Activated naive CD4-positive, alpha-beta T cell treated with anti-CD3 and anti-CD28 coated beads for 36 hours (primary cell): ENCODE measurements around the gene ADAP1. TPM values are rescaled to one million over a fixed set of nuclear protein-coding genes. Genes with fewer than 3 reads are reported as not detected.
"Not testable (repeated sequence)": the region's sequence is repeated elsewhere in the genome, so short reads cannot be mapped to it uniquely, and the experiment has no call there.

Source experiments
- CTCF ChIA-PET: fragments of 350-600 bp; sonication (Branson Sonifier 250); formaldehyde crosslinking; loops from one replicate; lab custom pipeline; 2021; ENCODE audit warnings: antibody characterized with exemption; lab: Charles Lee
- DNase-seq: peaks from one replicate; pipeline ENCODE4 v3.0.0-alpha.2; 2020
- H3K27ac Mint-ChIP-seq: one replicate; pipeline ENCODE4 v1.8.0; 2021; ENCODE audit warnings: mild to moderate bottlenecking, mixed read lengths
- H3K27me3 Mint-ChIP-seq: one replicate; pipeline ENCODE4 v1.8.0; 2021; ENCODE audit warnings: low read depth, mixed read lengths
- H3K36me3 Mint-ChIP-seq: one replicate; pipeline ENCODE4 v1.8.0; 2021; ENCODE audit warnings: low read depth, mixed read lengths
- H3K4me1 Mint-ChIP-seq: one replicate; pipeline ENCODE4 v1.8.0; 2021; ENCODE audit warnings: low read depth, mixed read lengths
- H3K4me3 Mint-ChIP-seq: one replicate; pipeline ENCODE4 v1.8.0; 2021; ENCODE audit warnings: mild to moderate bottlenecking, moderate library complexity, mixed read lengths
- H3K9me3 Mint-ChIP-seq: one replicate; pipeline ENCODE4 v1.8.0; 2021; ENCODE audit warnings: mixed read lengths
- intact Hi-C: fragments of 100-400 bp; cut with micrococcal nuclease; formaldehyde crosslinking; loops from one replicate; pipeline ENCODE4 v1.15.1; 2023
- total RNA-seq, 2 experiments: library from RNA; stranded (reverse); gene quantifications; one replicate each; pipeline ENCODE4 v1.2.3, GENCODE V29; 2021

ADAP1 gene
- total RNA-seq, 2 experiments from 2014 or later, result 8.0 to 9.9 TPM

DNA sequence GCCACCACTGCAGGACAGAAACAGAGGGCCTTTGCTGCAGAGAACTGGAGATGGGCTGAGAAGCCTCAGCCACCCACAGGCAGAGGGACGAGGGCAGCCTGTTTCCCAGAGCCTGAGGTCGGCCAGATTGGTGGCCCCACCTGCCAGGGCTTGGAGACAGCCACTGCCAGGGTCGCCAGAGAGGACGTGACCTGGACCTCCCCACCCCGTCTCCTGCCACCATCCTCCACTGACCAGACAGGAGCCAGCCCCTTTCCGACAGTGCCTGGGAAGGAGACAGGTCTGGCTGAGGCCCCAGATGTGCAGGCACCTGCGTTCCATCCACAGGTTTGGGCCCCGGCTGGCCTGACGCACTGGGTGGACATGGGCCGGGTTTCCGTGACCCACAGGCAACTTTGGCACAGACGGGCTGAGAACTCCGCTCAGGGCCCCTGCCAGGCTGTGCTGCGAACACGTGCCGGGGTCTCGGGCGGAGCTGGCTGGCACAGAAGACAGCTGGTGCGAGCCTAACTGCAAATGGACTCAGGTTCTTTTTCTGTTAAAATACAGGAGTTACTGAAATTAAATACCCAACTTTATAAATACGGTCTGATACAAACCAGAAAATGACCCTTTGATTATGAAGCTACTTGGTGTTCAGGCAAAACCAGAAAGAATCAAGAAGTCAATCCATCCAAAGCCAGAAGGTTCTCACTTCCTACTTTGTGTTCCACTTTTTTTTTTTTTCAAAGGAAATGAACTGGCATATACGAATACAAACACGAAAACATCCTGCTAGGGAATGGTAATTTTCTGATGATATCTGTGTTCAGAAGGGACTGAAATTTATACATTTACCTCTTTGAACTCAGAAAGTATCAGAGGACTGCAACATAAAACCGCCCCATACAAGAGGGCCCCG, 14.0 kb upstream of the ADAP1 start:
- Mint-ChIP-seq H3K4me1 (peaks cover 42% of the 10 kb centered on the region), H3K9me3 (no peaks in the 10 kb centered on the region), H3K4me3 (no peak overlapping the region), H3K27ac (no peak overlapping the region), H3K27me3 (peaks cover 2% of the 10 kb centered on the region), H3K36me3 (peaks cover 23% of the 10 kb centered on the region)
- CTCF ChIA-PET, result no interaction called here
- no peak for DNase-seq
- intact Hi-C loops, result no loop called here

DNA sequence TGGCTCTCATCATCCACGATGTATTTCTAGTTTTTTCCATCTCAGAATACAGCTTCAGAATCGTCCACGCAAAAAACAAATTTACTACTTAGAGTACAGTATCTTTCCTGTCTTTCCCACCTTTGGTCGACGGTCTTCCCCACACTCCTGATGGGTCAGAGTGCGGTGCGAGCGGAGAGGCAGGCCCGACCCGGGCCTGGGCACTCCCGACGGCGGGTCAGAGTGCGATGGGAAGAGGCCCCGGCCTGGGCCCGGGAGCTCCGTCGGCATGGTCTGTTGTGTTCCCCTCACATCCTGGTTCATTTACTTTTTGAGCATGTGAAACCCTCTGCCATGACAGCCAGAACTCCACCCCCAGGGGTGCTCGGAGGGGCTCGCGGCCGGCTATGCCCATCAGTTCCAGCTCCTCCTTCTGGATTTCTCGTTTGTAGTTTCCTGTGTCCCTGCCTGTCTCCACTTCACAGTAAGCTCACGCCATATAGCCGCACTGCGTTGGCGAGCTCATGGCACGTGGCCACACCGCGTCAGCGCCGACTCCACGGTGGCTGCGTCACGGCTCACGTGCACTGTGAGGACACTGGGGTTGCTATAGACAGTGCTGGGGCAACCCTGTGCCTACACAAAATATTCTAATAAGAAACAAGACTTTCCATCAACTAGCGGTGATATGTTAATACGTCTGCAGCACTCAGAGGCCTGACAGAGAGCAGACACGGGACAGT, 13.0 kb upstream of the ADAP1 start:
- intact Hi-C loops, result no loop called here
- CTCF ChIA-PET, result interaction anchor here (1.7 kb wide), 1 partner anchor 59 kb away, joined by 4 read pairs; no protein-coding TSS in a partner anchor
- Mint-ChIP-seq H3K27ac (no peak overlapping the region), H3K36me3 (peaks cover 16% of the 10 kb centered on the region), H3K4me3 (no peak overlapping the region), H3K9me3 (no peaks in the 10 kb centered on the region), H3K4me1 (peaks cover 36% of the 10 kb centered on the region), H3K27me3 (peaks cover 2% of the 10 kb centered on the region)
- DNase-seq, result no peak

DNA sequence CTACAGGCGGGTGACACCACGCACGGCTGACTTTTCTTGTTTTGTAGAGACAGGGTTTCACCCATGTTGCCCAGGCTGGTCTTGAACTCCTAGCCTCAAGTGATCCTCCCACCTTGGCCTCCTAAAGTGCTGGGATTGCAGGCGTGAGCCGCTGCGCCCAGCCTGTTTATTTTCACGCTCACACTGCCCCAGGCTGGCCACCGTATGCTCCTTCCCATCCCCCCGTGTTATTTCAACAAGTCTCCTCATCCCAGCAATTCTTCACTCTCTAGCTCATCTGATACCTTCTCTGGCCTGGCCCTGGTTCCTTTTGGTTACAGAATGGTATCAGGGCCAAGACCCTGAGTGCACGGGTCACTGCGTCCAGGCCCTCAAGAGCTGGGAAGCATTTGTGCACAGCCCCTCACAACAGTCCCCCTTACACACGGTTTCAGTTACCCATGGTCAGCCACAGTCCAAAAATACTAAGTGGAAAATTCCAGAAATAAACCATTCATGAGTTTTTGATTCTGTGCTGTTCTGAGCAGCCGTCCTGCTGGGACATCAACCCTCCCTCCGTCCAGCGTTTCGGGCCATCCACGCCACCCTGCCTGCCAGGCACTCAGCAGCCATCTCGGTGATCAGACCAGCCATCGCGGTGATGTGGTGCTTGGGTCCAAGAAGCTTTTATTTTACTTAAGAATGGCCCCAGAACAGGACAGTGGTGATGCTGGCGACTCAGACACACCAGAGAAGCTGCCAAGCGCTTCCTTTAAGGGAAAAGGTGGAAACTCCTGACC, 12.0 kb upstream of the ADAP1 start:
- intact Hi-C loops, result no loop called here
- Mint-ChIP-seq H3K36me3 (peaks cover 11% of the 10 kb centered on the region), H3K4me1 (peaks cover 28% of the 10 kb centered on the region), H3K27ac (no peak overlapping the region), H3K4me3 (no peak overlapping the region), H3K27me3 (peaks cover 2% of the 10 kb centered on the region), H3K9me3 (peaks cover 1% of the 10 kb centered on the region)
- no peak for DNase-seq
- CTCF ChIA-PET, result interaction anchor here (1.7 kb wide), 1 partner anchor 58 kb away, joined by 4 read pairs; no protein-coding TSS in a partner anchor

DNA sequence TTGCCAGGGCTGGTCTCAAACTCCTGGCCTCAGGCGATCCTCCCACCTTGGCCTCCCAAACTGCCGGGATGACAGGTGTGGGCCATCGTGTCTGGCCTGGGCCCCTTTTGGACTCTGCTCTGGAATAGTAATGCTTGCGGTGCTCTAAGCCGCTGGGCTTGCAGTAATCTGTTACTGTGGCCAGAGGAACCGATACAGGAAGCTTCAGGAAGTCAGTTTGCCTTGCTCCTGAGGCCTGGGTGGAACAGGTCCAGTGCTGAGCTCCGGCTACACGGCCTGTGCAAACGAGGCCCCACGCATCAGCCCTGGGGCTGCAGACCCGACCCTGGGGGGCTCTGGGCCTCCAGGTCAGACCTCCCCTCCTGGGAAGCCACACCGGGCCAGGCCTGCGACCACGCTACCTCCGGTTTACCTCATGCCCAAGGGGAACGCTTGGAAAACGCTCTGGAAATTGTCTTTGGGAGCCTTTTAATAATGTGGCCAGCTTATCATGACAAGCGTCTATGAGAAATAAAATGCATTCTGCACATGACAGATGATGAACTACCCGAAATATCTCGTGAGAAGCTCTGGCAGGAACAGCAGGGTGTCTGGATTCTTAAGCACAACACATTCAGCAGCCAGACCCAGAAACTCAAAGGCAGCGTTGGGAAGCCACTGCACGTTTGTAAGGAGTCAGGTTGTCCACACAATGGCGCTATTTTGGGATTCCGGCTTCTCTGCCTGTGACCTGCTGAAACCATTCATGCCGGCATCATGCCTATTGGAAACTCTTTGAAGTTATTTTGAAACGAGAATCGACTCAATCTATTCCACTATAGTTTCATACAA, 10.1 kb upstream of the ADAP1 start:
- H3K36me3 Mint-ChIP-seq, result peaks cover 4% of the 10 kb centered on the region
- H3K9me3 Mint-ChIP-seq, result peaks cover 1% of the 10 kb centered on the region
- H3K27ac Mint-ChIP-seq, result no peak overlapping the region
- intact Hi-C loops, result no loop called here
- H3K4me3 Mint-ChIP-seq, result no peak overlapping the region
- peaks cover 2% of the 10 kb centered on the region for H3K27me3 Mint-ChIP-seq
- H3K4me1 Mint-ChIP-seq, result peaks cover 22% of the 10 kb centered on the region
- no peak for DNase-seq
- CTCF ChIA-PET, result interaction anchor here (0.7 kb wide), 1 partner anchor 52 kb away, joined by 3 read pairs; no protein-coding TSS in a partner anchor

DNA sequence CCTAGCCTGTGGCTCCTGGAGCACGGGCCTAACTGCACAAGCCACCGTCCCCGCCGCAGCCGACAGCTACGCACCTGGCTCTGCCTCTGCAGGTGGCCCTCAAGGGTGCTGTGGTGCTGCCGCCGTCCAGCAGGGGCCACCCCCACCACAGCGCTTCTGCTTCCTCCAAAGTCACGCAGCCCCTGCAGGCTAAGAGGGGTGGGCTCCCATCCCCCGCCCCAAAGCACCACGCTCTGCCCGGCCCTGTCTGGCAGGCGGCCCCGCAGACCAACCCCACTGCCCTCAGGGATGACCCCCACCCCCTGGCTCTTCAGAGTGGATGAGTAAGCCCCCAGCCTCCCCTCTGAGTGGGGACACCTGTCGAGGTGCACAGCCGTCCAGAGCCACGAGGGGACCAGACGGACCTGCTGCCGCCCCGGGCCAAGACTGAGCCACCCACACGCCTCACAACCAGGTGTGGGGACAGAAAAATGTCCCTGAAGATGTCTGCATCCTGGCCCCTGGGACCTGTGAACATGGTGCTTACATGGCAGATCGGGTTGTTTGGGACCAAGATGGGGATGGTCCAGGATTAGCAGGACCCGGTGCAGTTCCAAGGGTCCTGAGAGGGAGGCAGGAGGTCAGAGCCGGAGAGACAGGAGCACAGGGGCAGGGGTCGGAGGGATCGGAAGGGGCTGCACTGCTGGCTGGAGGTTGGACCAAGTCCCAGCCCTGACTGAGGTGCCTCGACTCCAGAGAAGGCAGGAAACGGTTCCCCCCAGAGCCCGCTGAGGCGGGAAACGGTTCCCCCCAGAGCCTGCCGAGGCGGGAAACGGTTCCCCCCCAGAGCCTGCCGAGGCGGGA, 9.0 kb upstream of the ADAP1 start:
- CTCF ChIA-PET, result no interaction called here
- no peak overlapping the region for H3K4me3 Mint-ChIP-seq
- peaks cover 22% of the 10 kb centered on the region for H3K4me1 Mint-ChIP-seq
- no peak overlapping the region for H3K27ac Mint-ChIP-seq
- peaks cover 2% of the 10 kb centered on the region for H3K27me3 Mint-ChIP-seq
- peak; percentile 25 for DNase-seq
- intact Hi-C loops, result no loop called here
- peaks cover 1% of the 10 kb centered on the region for H3K9me3 Mint-ChIP-seq
- peaks cover 3% of the 10 kb centered on the region for H3K36me3 Mint-ChIP-seq

DNA sequence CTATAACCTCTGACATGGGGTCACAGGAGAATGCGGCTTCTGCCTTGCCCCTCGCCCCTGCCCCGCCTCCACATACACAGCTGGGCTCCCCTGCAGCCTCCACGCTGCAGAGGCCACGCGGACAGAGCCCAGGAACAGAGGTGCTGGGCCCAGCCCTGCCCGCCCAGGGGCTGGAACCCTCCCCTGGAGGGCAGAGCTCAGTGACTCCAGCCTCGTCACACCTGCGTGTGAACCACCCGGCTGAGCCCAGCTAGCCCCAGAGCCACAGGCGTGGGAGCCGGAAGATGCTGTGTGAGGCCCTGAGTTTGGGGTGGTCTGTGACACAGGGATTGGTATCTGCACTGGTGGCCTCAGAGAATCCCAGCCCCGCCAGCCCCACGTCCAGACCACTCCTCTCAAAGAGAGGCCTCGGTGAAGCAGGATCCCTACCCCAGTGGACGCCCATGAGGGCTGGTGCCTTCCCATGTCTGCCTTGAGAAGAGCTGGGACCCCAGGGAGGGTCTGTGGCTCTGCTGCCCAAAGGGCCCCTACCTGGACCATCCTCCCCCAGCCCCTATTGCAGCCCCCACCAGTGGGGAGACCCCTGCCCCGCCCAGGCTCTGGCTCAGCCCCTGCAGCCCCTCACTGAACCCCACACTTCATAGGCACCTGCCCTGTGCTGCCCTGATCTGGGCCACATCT, 8.1 kb upstream of the ADAP1 start:
- Mint-ChIP-seq H3K4me3 (no peak overlapping the region), H3K27me3 (peaks cover 2% of the 10 kb centered on the region), H3K9me3 (peaks cover 1% of the 10 kb centered on the region), H3K27ac (no peak overlapping the region), H3K4me1 (peaks cover 22% of the 10 kb centered on the region), H3K36me3 (no peaks in the 10 kb centered on the region)
- intact Hi-C loops, result no loop called here
- no peak for DNase-seq
- CTCF ChIA-PET, result no interaction called here

DNA sequence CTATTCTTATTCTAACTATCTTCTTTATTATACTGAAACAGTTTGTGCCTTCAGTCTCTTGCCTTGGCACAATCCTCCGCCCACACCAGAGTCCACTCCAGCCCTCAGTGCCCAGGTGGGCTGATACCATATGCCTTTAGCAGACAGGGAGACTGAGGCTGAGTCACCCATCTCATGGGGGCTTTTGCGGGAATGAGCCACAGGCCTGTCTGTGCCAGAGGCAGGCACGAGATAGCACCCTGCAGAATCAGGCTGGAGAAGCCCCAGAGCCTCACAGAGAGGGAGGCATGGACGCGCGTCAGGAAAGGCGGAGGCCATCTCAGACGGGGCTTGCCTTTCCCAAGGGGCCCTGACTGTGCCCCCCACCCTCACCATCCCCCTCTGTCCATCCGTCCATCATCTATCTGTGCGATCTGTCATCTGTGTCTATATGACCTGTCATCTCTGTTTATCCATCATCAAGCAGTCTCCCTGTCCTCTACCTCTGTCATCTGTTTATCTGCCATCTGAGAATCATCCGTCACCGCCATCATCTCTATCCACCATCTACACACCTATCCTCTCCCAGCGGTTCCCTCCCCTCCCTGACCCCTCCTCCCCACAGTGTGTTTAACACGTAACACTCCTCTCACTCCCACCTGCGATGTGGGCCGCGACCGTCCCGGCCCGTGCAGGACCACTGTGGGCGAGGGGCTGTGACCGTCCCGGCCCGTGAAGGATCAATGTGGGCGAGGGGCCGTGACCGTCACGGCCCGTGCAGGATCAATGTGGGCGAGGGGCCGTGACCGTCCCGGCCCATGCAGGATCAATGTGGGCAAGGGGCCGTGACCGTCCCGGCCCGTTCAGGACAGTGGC, 7.3 kb upstream of the ADAP1 start:
- peaks cover 2% of the 10 kb centered on the region for H3K27me3 Mint-ChIP-seq
- CTCF ChIA-PET, result no interaction called here

DNA sequence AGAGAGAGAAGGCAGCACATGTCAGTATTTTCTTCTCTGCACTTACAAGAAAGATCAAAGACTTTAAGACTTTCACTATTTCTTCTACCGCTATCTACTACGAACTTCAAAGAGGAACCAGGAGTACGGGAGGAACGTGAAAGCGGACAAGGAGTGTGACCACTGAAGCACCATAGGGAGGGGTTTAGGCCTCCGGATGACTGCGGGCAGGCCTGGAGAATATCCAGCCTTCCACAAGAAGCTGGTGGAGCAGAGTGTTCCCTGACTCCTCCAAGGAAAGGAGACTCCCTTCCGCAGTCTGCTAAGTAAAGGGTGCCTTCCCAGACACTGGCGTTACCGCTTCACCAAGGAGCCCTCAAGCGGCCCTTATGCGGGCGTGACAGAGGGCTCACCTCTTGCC, 6.5 kb upstream of the ADAP1 start:
- H3K27ac Mint-ChIP-seq, H3K36me3 Mint-ChIP-seq, H3K27me3 Mint-ChIP-seq, DNase-seq, CTCF ChIA-PET, intact Hi-C loops, H3K4me3 Mint-ChIP-seq, H3K9me3 Mint-ChIP-seq: not testable (repeated sequence)
- H3K4me1 Mint-ChIP-seq, result peaks cover 19% of the 10 kb centered on the region

More for the DNA sequence above, 7.3 kb upstream of the ADAP1 start:
- Mint-ChIP-seq H3K36me3 (no peaks in the 10 kb centered on the region), H3K27ac (no peak overlapping the region), H3K9me3 (peaks cover 1% of the 10 kb centered on the region), H3K4me1 (peaks cover 22% of the 10 kb centered on the region), H3K4me3 (no peak overlapping the region)
- intact Hi-C loops, result no loop called here
- DNase-seq, result no peak

DNA sequence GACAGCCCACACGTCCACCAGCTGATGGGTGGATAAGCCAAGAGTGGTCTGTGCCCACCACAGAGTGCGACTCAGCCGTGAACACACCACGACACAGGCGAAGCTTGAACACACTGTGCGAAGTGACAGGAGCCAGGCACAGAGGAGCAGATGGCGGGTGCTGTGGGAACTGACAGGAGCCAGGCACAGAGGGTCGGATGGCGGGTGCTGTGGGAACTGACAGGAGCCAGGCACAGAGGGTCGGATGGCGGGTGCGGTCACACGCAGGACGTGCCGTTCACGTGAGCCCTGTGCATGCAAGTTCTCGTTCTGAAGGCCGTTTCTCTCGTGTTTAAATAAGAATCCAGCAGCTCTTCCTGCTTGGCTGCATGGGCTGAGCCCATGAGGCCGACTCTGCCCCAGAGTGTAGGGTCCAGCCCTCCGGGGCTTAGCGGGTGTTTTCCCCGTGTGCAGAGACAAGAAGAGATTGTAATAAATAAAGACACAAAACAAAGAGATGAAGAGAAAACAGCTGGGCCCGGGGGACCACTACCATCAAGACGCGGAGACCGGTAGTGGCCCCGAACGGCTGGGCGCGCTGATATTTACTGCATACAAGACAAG, 5.9 kb upstream of the ADAP1 start:
- intact Hi-C loops, result no loop called here
- CTCF ChIA-PET, result no interaction called here
- Mint-ChIP-seq H3K36me3 (no peaks in the 10 kb centered on the region), H3K9me3 (peaks cover 1% of the 10 kb centered on the region), H3K27me3 (peaks cover 6% of the 10 kb centered on the region), H3K4me3 (no peak overlapping the region), H3K4me1 (peaks cover 15% of the 10 kb centered on the region), H3K27ac (no peak overlapping the region)
- DNase-seq, result no peak

DNA sequence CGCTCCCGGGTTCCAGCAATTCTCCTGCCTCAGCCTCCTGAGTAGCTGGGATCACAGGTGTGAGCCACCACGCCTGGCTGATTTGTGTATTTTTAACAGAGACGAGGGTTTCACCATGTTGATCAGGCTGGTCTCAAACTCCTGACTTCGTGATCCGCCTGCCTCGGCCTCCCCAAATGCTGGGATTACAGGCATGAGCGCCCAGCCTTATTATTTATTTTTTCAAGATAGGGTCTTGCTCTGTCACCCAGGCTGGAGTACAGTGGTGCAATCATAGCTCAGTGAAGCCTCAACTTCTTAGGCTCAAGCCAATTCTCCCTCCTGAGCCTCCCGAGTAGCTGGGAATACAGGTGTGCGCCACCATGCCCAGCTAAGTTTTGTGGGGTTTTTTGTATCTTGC, 5.3 kb upstream of the ADAP1 start:
- H3K27ac Mint-ChIP-seq, H3K4me1 Mint-ChIP-seq, H3K4me3 Mint-ChIP-seq, H3K9me3 Mint-ChIP-seq, CTCF ChIA-PET, H3K36me3 Mint-ChIP-seq, H3K27me3 Mint-ChIP-seq, DNase-seq, intact Hi-C loops: not testable (repeated sequence)
